Embryonic facial prominence (tissue), 1 donor: Measurements from ENCODE around the gene WDR1.

Experiments
- DNase-seq: peaks from one replicate; pipeline ENCODE4 v3.0.0-alpha.2; 2016; ENCODE audit errors: extremely low spot score

The WDR1 gene

GRCh38 chr4:10084651-10085358 is 31.8 kb downstream of the WDR1 start:
- no peak for DNase-seq

DNA sequence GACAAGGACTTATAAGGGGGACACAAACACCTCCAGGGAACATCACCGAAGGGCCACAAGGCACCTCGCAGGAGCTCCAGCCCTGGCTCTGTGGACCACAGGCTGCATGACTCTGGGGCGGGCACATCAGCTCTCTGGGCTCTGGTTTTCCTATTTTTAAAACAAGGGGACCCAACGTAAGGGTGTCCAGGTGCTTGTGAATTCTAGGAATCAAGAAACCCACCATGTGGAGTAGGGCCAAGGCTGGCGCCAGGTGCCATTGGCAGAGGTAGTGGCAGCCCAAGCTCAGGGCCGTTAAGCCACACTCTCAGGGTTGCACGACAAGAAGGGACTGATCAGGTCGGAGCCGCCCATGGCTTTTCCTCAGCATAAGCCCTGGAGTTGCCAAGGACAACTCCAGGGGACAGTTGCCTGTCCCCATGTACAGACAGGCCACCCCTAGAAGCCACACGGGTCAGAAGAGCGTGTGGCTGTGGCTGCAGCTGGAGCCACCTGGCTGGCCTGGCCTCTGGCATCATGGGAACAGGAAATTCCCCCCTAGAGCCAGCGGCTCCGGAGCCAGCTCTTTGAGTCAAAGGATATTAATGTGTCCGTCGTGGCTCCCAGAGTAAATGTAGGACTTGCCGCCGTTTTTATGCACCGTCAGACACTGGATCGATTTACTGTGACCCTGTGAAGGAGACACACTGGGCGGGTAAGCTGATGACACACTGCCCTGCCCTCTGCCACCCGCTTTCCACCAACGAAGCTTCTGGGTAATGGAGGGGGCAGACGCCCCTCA is 32.5 kb downstream of the WDR1 start:
- DNase-seq = no peak

GRCh38 chr4:10083331-10083771 is 33.2 kb downstream of the WDR1 start:
- no peak for DNase-seq

GRCh38 chr4:10082459-10083272 is 33.9 kb downstream of the WDR1 start:
- no peak for DNase-seq

DNA sequence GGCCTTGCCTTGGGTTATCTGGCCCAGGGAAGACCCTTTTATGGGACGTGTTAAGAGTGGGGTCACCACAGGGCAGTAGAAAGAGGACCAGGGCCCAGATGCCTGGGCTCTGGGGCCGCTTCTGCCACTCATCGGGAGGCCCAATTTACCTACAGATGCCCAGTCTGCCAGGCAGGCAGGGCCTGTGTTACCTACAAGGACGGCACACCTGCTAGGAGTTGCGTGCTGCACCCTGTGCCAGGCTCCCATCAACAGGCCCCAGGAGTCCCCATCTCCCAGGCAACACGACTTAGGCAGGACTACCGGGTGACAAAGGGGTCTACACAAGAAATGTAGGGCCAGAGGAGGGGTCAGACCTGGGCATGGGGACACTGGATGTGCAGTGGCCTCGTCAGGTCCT is 34.6 kb downstream of the WDR1 start:
- DNase-seq = no peak

- no peak for DNase-seq
Observed at GRCh38 chr4:10081218-10081606, 35.4 kb downstream of the WDR1 start.

DNA sequence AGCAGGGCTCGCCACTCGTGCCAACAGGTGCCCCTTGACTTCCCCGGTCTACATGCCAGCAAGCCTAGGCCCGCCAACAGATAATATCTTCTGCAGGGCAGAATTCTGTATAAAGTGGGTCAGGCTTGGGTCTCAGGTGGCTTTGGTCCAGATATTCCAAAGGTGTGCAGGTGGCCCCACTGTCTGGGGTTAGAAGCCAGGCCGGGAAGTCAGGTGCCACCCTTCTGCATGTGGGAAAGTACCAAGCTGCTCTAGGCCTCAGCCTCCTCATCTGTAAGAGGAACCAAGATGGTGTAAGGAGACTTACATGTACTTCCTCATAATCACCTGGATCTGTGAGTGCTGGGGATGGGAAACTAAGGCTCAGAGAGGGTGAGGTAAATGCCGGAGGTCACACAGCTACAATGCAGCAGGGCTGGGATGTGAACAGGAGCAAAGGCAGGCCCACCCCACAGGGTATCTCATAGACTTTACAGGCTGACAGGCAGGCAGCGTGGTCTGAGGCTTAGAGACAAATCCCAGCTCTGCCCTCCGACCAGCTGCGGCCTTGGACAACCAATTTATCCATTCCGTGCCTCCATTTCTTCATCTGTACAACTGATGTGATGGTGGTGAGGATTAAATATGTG is 35.9 kb downstream of the WDR1 start:
- no peak for DNase-seq

GRCh38 chr4:10079912-10080588 is 36.5 kb downstream of the WDR1 start:
- DNase-seq = no peak

GRCh38 chr4:10079256-10079655 is 37.3 kb downstream of the WDR1 start:
- DNase-seq = no peak

DNA sequence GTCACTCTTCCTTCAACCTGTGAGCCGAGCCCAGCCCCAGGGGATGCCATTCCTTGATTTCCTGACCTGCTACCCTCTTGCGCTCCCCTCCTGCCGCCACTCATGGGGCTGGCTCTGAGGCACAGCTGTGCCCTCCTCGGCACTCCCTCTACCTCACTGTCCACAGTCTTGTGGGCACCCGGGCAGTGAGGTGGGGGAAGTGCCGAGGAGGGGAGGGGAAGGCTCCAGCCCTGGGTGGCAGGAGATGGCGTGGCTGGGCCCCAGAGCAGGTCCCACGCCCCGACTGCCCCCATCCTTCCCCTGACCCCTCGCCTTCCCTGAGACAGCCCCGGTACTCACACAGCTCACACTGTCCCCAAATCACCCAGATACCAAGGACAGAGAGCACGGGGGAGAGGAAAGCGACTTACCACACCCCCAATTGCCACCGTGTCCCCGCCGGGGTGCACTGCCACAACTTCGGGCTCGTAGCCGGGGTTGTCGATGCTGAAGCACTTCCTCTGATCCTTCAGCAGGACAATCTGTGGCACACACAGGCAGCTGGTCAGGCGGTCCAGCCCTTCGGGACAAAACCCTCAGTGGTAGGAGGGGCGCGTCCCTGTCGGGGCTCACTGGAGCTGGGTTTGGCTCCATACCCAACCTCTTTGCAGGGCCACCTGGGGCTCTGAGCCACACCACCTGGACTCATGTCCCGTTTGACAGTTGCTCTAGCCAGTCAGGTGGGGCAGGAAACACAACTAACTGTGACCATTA is 37.9 kb downstream of the WDR1 start:
- no peak for DNase-seq

GRCh38 chr4:10077483-10078335 is 38.9 kb downstream of the WDR1 start:
- no peak for DNase-seq

DNA sequence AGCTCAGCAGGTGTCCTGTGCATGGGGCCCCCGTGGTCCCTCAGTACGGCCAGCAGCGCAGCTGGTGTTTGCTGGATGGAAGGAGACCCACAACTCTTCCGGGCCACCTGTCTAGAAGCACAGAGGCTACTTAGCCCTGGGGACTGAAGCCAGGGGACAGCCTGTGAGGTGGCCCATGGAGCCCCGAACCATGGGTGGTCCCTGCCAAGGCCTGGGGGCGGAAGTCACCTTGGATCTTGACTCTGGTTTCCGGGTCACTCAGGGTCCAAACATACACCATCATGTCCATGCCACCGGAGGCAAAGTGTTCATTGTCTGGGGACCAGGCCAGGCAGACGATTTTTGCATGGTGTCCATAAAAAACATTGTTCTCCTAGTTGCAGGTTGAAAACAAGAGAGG is 39.5 kb downstream of the WDR1 start:
- no peak for DNase-seq

- no peak for DNase-seq
Observed at GRCh38 chr4:10075953-10076391, 40.6 kb downstream of the WDR1 start.

DNA sequence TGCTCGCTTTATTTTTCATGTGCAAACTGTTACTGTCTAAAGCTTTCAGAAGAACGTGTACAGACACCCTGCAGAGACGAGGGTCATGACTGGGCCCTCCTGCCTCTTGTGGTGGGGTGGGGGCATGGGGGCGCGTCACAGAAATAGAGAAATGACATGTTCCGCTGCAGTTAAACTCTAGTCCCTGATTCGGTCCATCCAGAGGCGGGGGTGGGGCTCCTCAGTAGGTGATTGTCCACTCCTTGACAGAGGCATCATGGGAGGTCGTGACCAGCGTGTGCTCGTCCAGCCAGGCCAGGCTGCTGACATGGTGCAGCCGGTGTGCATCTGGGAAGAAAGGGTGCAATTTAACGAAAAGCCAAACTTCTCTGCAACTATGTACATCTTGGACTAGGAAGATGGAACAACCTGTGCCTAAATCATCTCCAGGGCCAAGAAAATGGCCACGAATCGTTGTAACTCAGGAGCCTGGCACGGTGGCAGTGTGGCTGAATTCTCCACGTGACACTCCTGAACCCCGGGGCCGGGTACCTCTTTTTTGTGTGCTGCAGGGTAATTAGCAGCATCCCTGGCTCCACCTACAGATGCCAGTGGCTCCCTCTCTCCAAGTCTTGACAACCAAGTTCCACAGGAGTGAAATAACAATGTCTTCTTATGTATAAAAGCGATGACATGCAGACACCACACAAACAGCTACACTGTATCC is 41.3 kb downstream of the WDR1 start:
- no peak for DNase-seq

DNA sequence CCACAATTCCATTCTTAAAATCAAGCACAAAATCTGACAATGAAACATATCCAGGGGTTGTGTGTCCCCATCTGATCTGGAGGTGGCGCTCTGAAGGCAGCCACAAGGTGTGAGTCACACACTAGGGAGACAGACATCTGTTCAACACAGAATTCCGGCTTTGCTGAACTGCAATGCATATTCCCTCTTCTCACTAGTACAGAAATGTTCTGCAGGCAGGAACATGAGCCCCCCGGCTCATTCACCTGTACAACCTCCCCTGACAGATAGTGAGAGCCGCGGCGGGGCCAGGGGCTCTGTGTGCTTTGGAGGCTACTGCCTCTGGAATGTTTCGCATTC is 41.9 kb downstream of the WDR1 start:
- no peak for DNase-seq

DNA sequence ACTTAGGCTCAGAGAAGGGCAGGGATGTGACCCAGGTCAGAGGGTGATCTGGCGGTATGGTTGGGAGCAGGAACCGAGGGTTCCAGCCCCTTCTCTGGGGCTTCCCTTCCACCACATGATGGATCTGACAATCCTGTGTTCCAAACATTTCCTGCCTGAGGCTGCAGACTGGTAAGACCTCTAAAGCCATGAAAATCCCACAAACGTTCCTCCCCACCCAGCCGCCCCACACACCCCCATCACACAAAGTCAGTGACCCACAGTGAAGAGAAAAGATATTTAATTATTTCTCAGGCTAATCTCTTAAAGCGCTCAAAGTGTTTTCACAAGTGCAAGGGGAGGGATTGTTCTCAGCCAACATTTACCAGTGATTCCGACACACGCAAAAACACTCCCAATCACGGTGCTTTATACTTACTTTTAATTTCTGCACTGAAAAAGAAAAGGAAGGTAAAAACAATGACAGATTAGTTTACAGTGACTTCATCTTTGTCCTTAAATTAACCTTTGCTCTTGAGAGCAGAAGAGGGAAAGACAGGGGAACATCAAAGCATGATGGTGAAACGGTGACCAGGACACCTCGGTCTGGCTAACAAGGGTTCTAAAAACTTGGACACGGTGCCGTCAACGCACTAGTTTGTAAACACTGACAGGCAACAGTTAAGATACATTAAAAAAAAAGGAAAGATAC is 42.4 kb downstream of the WDR1 start:
- DNase-seq = no peak

- DNase-seq = no peak
Observed at GRCh38 chr4:10072420-10073017, 44.1 kb downstream of the WDR1 start.

- DNase-seq = no peak
Observed at GRCh38 chr4:10069075-10069642, 47.4 kb downstream of the WDR1 start.
